SK-N-SH treated with all-trans-retinoic acid at 6 μM for 48 hours (cell line): ENCODE data around the gene PICK1.

Experiments
- ARNTL ChIP-seq: fragments of 450-650 bp; formaldehyde crosslinking; IDR thresholded peaks from 2 replicates; pipeline ENCODE4 v1.5.0; 2020; ENCODE audit warnings: low read depth, mild to moderate bottlenecking, moderate library complexity, borderline replicate concordance
- OSR1 ChIP-seq: fragments of 250-450 bp; sonication (Bioruptor Pico); IDR thresholded peaks from 2 replicates; pipeline ENCODE4 v1.8.0; 2022; ENCODE audit warnings: moderate library complexity, mild to moderate bottlenecking, inconsistent platforms
- RARB ChIP-seq: fragments of 250-450 bp; sonication (Bioruptor Pico); IDR thresholded peaks from 2 replicates; pipeline ENCODE4 v1.8.0; 2021; ENCODE audit warnings: mild to moderate bottlenecking, moderate library complexity
- SNAI2 ChIP-seq: fragments of 250-450 bp; sonication (Bioruptor Pico); IDR thresholded peaks from 2 replicates; pipeline ENCODE4 v1.5.0; 2020; ENCODE audit warnings: mild to moderate bottlenecking, moderate library complexity
- ZFP3 ChIP-seq: fragments of 250-450 bp; sonication (Bioruptor Pico); IDR thresholded peaks from 2 replicates; pipeline ENCODE4 v1.5.0; 2020; ENCODE audit warnings: mild to moderate bottlenecking, moderate library complexity
- ZNF565 ChIP-seq: fragments of 450-650 bp; formaldehyde crosslinking; conservative IDR thresholded peaks from 2 replicates; pipeline ENCODE4 v1.5.0; 2020; ENCODE audit warnings: low read depth, mild to moderate bottlenecking, moderate library complexity
- TF ChIP-seq, protein P1 (sequence below): fragments of 250-450 bp; sonication (Bioruptor Pico); IDR thresholded peaks from 2 replicates; pipeline ENCODE4 v1.8.0; 2021; ENCODE audit warnings: low read depth, mild to moderate bottlenecking, moderate library complexity, borderline replicate concordance
- TF ChIP-seq, protein P2 (sequence below): fragments of 250-450 bp; sonication (Bioruptor Pico); IDR thresholded peaks from 2 replicates; pipeline ENCODE4 v1.8.0; 2020; ENCODE audit warnings: mild to moderate bottlenecking, moderate library complexity, borderline replicate concordance
- TF ChIP-seq, protein P3 (sequence below): fragments of 250-450 bp; sonication (Bioruptor Pico); IDR thresholded peaks from 2 replicates; pipeline ENCODE4 v1.5.1; 2020; ENCODE audit warnings: low read depth, mild to moderate bottlenecking, moderate library complexity

DNA sequence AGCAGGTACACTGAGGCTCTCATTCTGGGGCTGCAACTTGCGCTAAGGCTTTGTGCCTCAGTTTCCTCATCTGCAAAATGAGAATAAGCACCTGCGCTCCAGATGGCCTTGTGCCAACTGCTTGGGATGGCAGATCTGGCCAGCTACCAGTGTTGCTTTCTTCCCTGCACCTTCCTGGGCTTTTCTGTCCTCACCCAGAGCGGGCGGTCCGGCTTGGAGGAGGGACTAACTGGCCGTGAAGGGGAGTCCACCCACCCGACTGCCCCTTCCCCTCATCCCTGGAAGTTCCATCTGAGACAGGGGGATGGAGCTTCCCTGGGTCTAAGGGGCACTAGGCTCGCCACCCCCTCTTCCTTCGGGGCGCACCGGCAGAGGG is 23.3 kb downstream of the PICK1 start:
- TF ChIP-seq, protein P1, sequence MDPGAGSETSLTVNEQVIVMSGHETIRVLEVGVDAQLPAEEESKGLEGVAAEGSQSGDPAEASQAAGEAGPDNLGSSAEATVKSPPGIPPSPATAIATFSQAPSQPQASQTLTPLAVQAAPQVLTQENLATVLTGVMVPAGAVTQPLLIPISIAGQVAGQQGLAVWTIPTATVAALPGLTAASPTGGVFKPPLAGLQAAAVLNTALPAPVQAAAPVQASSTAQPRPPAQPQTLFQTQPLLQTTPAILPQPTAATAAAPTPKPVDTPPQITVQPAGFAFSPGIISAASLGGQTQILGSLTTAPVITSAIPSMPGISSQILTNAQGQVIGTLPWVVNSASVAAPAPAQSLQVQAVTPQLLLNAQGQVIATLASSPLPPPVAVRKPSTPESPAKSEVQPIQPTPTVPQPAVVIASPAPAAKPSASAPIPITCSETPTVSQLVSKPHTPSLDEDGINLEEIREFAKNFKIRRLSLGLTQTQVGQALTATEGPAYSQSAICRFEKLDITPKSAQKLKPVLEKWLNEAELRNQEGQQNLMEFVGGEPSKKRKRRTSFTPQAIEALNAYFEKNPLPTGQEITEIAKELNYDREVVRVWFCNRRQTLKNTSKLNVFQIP (CRISPR knock-in tag): no peak
- TF ChIP-seq ZNF565 (CRISPR knock-in tag) (no peak), RARB (CRISPR knock-in tag) (no peak), ARNTL (CRISPR knock-in tag) (no peak), SNAI2 (CRISPR knock-in tag) (no peak), OSR1 (CRISPR knock-in tag) (no peak), ZFP3 (CRISPR knock-in tag) (no peak)
- TF ChIP-seq, protein P2, sequence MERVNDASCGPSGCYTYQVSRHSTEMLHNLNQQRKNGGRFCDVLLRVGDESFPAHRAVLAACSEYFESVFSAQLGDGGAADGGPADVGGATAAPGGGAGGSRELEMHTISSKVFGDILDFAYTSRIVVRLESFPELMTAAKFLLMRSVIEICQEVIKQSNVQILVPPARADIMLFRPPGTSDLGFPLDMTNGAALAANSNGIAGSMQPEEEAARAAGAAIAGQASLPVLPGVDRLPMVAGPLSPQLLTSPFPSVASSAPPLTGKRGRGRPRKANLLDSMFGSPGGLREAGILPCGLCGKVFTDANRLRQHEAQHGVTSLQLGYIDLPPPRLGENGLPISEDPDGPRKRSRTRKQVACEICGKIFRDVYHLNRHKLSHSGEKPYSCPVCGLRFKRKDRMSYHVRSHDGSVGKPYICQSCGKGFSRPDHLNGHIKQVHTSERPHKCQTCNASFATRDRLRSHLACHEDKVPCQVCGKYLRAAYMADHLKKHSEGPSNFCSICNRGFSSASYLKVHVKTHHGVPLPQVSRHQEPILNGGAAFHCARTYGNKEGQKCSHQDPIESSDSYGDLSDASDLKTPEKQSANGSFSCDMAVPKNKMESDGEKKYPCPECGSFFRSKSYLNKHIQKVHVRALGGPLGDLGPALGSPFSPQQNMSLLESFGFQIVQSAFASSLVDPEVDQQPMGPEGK (CRISPR knock-in tag): no peak
- TF ChIP-seq, protein P3, sequence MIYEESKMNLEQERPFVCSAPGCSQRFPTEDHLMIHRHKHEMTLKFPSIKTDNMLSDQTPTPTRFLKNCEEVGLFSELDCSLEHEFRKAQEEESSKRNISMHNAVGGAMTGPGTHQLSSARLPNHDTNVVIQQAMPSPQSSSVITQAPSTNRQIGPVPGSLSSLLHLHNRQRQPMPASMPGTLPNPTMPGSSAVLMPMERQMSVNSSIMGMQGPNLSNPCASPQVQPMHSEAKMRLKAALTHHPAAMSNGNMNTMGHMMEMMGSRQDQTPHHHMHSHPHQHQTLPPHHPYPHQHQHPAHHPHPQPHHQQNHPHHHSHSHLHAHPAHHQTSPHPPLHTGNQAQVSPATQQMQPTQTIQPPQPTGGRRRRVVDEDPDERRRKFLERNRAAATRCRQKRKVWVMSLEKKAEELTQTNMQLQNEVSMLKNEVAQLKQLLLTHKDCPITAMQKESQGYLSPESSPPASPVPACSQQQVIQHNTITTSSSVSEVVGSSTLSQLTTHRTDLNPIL (CRISPR knock-in tag): no peak
